AG04449 (cell line): ENCODE data around the gene OBSCN.
A peak's percentile ranks its signal among the peaks of the same experiment; 100 is the strongest.

Experiments
- CTCF ChIA-PET: fragments of 350-600 bp; formaldehyde crosslinking; extraction: SDS; loops from one replicate; lab custom pipeline; 2021; ENCODE audit warnings: antibody characterized with exemption; lab: Yijun Ruan, JAX
- POLR2A ChIA-PET: fragments of 400-600, 350-600 bp; formaldehyde crosslinking; extraction: SDS; loops from one replicate; lab custom pipeline; 2020; ENCODE audit warnings: antibody characterized with exemption, inconsistent platforms; lab: Yijun Ruan, JAX
- DNase-seq: peaks from one replicate; pipeline ENCODE4 v3.0.0-alpha.2; 2010; ENCODE audit warnings: low read depth, low spot score
- H3K4me3 ChIP-seq: 2 replicates; pipeline ENCODE4 v1.5.1; 2011; ENCODE audit warnings: low read depth, mild to moderate bottlenecking, control low read depth, low read length
- TF ChIP-seq, protein P1 (sequence below): IDR thresholded peaks from one replicate; pipeline ENCODE4 v1.5.1; 2011; ENCODE audit warnings: mild to moderate bottlenecking, moderate library complexity, low read length, control low read depth, inconsistent platforms; ENCODE audit not compliant: insufficient read depth; ENCODE audit errors: missing control alignments

The OBSCN gene

DNA sequence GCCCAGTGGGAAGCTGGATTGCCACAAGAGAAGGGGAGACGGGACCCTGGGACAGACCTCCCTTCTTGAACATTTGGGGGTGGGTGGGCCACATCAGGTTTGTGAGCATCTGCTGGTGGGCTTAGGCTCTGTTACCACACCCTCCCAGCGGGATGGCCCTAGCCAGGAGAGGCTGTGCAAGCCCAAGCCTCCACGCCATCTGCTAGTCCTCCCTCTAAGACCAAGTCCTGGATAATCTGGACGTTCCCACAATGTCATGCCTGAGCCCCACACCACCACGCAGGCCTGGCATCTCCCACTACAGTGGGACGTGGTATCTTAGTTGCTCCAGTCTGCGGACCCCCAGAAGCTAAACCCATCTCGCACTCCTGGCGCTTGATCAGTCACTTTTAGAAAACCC, 46.0 kb upstream of the OBSCN start:
- ChIA-PET POLR2A (interaction anchor here (0.6 kb wide), 1 partner anchor 595 kb away, joined by 4 read pairs; no protein-coding TSS in a partner anchor), CTCF (interaction anchor here (5.0 kb wide), 1 partner anchor 10 kb away, joined by 53 read pairs; the partner anchor contains the start of gene GJC2)
- H3K4me3 ChIP-seq = no peak overlapping the region
- TF ChIP-seq, protein P1, sequence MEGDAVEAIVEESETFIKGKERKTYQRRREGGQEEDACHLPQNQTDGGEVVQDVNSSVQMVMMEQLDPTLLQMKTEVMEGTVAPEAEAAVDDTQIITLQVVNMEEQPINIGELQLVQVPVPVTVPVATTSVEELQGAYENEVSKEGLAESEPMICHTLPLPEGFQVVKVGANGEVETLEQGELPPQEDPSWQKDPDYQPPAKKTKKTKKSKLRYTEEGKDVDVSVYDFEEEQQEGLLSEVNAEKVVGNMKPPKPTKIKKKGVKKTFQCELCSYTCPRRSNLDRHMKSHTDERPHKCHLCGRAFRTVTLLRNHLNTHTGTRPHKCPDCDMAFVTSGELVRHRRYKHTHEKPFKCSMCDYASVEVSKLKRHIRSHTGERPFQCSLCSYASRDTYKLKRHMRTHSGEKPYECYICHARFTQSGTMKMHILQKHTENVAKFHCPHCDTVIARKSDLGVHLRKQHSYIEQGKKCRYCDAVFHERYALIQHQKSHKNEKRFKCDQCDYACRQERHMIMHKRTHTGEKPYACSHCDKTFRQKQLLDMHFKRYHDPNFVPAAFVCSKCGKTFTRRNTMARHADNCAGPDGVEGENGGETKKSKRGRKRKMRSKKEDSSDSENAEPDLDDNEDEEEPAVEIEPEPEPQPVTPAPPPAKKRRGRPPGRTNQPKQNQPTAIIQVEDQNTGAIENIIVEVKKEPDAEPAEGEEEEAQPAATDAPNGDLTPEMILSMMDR = no peak
- DNase-seq = no peak

DNA sequence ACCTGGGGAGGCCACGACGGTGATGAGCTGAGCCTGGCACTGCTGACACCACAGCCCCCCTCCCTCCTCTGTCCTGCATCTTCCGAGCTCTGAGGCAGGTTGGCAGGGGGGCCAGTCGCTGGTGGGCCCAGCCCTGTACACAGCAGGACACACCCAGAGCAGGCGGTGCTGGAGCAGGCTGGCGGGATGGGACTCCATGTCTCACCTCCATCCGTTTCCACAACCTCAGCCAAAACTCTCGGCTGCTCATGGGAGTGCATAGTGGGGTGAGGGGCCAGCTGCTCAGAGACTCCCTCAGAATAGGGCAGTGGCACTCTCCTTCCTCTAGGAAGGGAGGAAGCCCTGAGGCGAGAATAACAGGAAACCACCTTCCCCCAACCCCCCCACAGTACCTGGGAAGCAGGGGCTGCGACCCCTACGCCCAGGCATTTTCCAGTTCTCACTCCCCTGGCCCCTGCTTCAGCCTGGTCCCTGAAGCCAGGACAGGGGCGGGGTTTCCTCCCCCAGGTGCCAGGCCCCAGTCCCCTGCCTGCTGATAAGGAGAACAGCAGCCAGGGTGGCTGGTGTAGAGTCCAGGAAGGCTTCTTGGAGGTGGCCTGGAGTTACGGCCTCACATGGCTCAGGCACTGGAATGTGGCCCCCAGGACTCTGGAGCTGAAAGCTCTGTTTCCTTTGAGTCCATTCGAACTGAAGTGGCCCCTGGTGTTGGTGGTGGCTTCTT, 45.4 kb upstream of the OBSCN start:
- no peak for DNase-seq
- ChIA-PET POLR2A (no interaction called here), CTCF (interaction anchor here (5.0 kb wide), 1 partner anchor 10 kb away, joined by 53 read pairs; the partner anchor contains the start of gene GJC2)
- no peak overlapping the region for H3K4me3 ChIP-seq
- TF ChIP-seq, protein P1 = no peak

DNA sequence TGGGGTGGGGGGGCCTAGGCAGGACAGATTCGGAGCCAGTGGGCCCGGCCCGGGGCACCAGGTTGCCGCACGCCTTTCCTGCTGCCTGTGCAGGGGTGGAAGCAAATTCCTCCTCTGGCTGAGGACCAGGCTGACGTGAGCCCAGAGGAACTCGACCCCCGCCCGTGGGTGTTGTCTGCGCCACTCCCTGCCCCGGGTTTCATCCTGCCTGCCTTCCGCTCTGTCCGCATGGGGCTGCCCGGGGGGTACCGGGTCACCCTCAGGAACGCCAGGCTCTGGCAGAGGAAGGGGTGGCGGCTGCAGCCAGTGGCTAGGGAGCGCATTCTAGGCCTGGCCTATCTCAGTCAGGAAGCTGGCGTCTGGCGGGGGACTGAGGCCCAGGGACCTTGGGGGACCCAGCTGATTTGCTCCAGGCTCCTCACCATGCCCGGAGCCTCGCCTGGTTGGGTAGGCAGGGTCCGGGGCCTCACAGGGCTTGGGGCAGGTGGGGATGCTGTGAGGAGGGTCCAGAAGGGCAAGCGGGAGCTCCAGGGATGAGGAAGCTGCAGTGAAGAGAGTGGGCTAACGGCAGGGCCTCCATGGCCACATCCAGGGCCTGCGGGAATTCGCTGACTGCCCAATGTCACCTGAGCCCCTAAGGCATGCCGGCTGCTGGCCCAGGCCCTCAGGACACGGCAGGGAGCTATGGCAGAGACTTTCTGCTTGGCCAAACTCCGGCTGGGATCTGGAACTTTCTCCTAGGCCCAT, 44.7 kb upstream of the OBSCN start:
- no peak for DNase-seq
- CTCF ChIA-PET = interaction anchor here (5.0 kb wide), 1 partner anchor 11 kb away, joined by 53 read pairs; the partner anchor contains the start of gene GJC2
- no peak overlapping the region for H3K4me3 ChIP-seq
- POLR2A ChIA-PET = no interaction called here
- TF ChIP-seq, protein P1 = no peak

DNA sequence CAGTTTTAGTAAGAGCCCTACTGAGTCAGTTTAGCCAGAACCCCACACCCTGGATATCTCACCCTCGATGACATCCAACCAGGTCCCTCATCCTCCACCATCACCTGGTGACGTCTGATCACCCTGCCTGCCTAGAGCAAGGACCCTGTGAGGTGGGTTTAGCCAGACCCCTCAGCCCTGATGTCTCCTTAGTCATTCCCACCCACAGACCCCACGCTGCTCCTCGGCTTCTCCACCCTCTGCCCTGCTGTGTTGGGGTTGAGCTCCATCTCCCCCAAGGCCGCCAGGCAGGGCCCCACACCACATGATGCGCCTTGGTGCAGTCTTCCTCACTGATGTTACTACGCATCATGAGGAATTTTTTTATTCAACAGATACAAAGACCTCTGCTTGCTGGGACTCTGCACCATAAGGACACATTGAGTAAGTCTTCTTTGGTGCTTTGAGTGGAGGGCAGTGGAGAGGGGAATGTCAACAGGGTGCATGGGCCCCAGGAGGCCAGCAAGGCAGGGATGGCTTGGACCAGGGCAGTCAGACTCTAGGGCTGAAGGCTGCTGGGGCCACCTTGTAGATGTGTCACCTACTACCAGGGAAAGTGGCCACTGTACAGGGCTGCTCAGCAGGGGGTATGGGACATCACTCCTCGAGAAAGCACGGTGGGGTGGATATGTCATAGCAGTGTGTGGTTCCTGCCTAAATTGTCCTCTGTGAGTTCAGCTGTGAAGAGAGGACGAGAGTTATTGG, 43.9 kb upstream of the OBSCN start:
- no peak overlapping the region for H3K4me3 ChIP-seq
- ChIA-PET CTCF (interaction anchor here (1.0 to 5.0 kb wide), 7 partner anchors 11 to 351 kb away, joined by 3 to 53 read pairs (median 10); partner anchors contain the start of genes GJC2 and GUK1), POLR2A (interaction anchor here (2.4 kb wide), 1 partner anchor 24 kb away, joined by 15 read pairs; the partner anchor contains the start of gene GUK1)
- TF ChIP-seq, protein P1 = no peak
- no peak for DNase-seq

DNA sequence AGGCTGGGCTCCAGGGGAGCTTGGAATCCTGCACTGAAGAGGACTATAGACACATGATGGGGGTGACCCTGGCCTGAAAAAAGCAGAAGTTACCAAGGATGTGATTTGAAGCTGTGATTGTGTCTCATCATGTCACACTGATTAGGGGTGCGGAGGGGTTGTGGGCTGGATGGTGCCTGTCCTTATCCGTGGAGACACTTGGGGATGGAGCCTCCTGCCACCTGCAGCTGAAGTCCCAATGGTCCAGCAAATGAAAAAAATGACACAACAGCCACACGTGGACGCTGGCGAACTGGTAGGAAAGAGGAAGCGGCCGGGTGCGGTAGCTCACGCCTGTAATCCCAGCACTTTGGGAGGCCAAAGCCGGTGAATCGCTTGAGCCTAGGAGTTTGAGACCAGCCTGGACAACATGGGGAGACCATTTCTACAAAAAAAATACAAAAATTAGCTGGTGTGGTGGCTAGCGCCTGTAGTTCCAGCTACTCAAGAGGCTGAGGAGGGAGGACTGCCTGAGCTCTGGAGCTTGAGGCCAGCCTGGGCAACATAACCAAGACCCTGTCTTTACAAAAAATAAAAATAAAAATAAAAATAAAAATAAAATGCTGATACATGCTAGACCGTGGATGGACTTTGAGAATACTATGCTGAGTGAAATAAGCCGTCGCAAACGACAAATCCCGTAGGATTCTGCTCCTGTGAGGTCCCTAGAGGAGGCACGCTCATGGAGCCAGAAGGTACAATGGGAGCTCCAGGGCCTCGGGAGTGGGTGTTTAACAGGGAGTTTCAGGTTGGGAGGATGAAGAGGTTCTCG, 43.1 kb upstream of the OBSCN start:
- ChIA-PET POLR2A (interaction anchor here (0.6 to 2.4 kb wide), 4 partner anchors 9 to 24 kb away, joined by 3 to 15 read pairs (median 4); partner anchors contain the start of gene GUK1), CTCF (interaction anchor here (0.6 to 5.0 kb wide), 21 partner anchors 8 to 350 kb away, joined by 3 to 53 read pairs (median 4); partner anchors contain the start of genes GJC2 and GUK1)
- TF ChIP-seq, protein P1 = no peak
- peak overlapping the region; percentile 71 for H3K4me3 ChIP-seq
- no peak for DNase-seq
